HG03469 (cell line): ENCODE measurements around the gene HTATSF1.

ENCODE experiments used
- ATAC-seq: cut with Tn5 transposase; IDR thresholded peaks from one replicate; pipeline ENCODE4 v1.9.1; 2021; ENCODE audit warnings: mild to moderate bottlenecking, moderate library complexity, moderate number of reproducible peaks; ENCODE audit not compliant: unreplicated experiment

The HTATSF1 gene

GRCh38 chrX:136495043-136495442, 2.3 kb upstream of the HTATSF1 start:
- no peak for ATAC-seq

GRCh38 chrX:136496186-136496763, 1.1 kb upstream of the HTATSF1 start:
- ATAC-seq = no peak

- ATAC-seq = peak; percentile 58
Measured at GRCh38 chrX:136496764-136497555, 432 bp upstream of the HTATSF1 start.

GRCh38 chrX:136519069-136519468, 21.7 kb downstream of the HTATSF1 start:
- ATAC-seq = no peak

GRCh38 chrX:136523770-136524169, 26.4 kb downstream of the HTATSF1 start:
- no peak for ATAC-seq

GRCh38 chrX:136525738-136526606, 28.6 kb downstream of the HTATSF1 start:
- ATAC-seq = peak; percentile 52

GRCh38 chrX:136528645-136529315, 31.4 kb downstream of the HTATSF1 start:
- ATAC-seq = no peak

- ATAC-seq = no peak
Measured at GRCh38 chrX:136529795-136530194, 32.4 kb downstream of the HTATSF1 start.

GRCh38 chrX:136531951-136532350, 34.6 kb downstream of the HTATSF1 start, which contains the start of gene VGLL1:
Gene VGLL1, plus strand, starts transcription at chrX:136532215. Its CDS starts 3,806 bp downstream, at chrX:136536021.
- no peak for ATAC-seq

GRCh38 chrX:136534131-136534530, 36.7 kb downstream of the HTATSF1 start:
- no peak for ATAC-seq

GRCh38 chrX:136538811-136539210, 41.4 kb downstream of the HTATSF1 start:
- no peak for ATAC-seq

- no peak for ATAC-seq
Measured at GRCh38 chrX:136540226-136540625, 42.8 kb downstream of the HTATSF1 start.

- no peak for ATAC-seq
Measured at GRCh38 chrX:136541294-136541693, 43.9 kb downstream of the HTATSF1 start.

GRCh38 chrX:136542281-136542680, 44.9 kb downstream of the HTATSF1 start:
- ATAC-seq = no peak

GRCh38 chrX:136546371-136546781, 49.0 kb downstream of the HTATSF1 start:
- no peak for ATAC-seq

GRCh38 chrX:136549226-136549625, 51.8 kb downstream of the HTATSF1 start:
- no peak for ATAC-seq

GRCh38 chrX:136551410-136551809, 54.0 kb downstream of the HTATSF1 start:
- no peak for ATAC-seq

GRCh38 chrX:136555694-136556093, 58.3 kb downstream of the HTATSF1 start:
- ATAC-seq = no peak
